ENCODE results near the gene KHNYN.
"Not testable (repeated sequence)": the region's sequence is repeated elsewhere in the genome, so short reads cannot be mapped to it uniquely, and the experiment has no call there.

Gene KHNYN

GRCh38 chr14:24385524-24385923 lies 44.2 kb upstream of the KHNYN start:
- no peak for DNase-seq
- no peak overlapping the region for H3K27ac ChIP-seq (ENCODE audit: low read depth, low read length)
- WGBS (ENCODE audit: extremely low coverage, insufficient coverage, insufficient read length) = no CpG with 5 or more reads among the region's 4 CpGs

GRCh38 chr14:24387009-24387345 lies 42.8 kb upstream of the KHNYN start:
- Histone ChIP-seq H3K4me1 (ENCODE audit: control insufficient read depth in 1 of 2, insufficient read depth in 2 of 2, low read length in 2 of 2) (peaks cover 5% of the 10 kb centered on the region in 2 experiments), H3K9me3 (ENCODE audit: insufficient read depth, low read depth, low read length) (no peaks in the 10 kb centered on the region), H3K4me3 (ENCODE audit: low read depth, low read length) (no peak overlapping the region), H3K9ac (ENCODE audit: low read length) (no peak overlapping the region), H2BK5ac (ENCODE audit: low read depth, low read length, poor library complexity) (no peak overlapping the region), H3K4me2 (ENCODE audit: low read length) (no peak overlapping the region), H2BK120ac (ENCODE audit: insufficient read depth, low read length, poor library complexity) (no peak overlapping the region), H2BK12ac (ENCODE audit: low read length) (no peak overlapping the region), H2AK5ac (ENCODE audit: low read length) (no peak overlapping the region), H4K12ac (ENCODE audit: low read depth, low read length) (no peak overlapping the region), H3K79me1 (ENCODE audit: low read length) (peaks cover 6% of the 10 kb centered on the region), H3K27ac (ENCODE audit: low read depth, low read length) (no peak overlapping the region), H4K91ac (ENCODE audit: low read depth, low read length) (no peak overlapping the region), H3K27me3 (ENCODE audit: insufficient read depth, low read length) (no peaks in the 10 kb centered on the region), H2AFZ (ENCODE audit: insufficient read depth, low read length, poor library complexity) (no peak overlapping the region), H4K8ac (ENCODE audit: low read depth, low read length) (no peak overlapping the region), H3K36me3 (ENCODE audit: control insufficient read depth in 1 of 2, insufficient read depth in 2 of 2, low read length in 2 of 2) (no peaks in the 10 kb centered on the region), H3K4ac (ENCODE audit: low read depth, low read length) (no peak overlapping the region), H3K79me2 (ENCODE audit: control insufficient read depth, insufficient read depth, low read length, poor library complexity) (no peaks in the 10 kb centered on the region), H3K14ac (ENCODE audit: low read length) (no peak overlapping the region), H3K18ac (ENCODE audit: low read length) (no peak overlapping the region), H3K23ac (ENCODE audit: low read length) (no peak overlapping the region)
- DNase-seq = no peak
- no CpG with 5 or more reads among the region's 2 CpGs for WGBS (ENCODE audit: extremely low coverage, insufficient coverage, insufficient read length)

More at GRCh38 chr14:24385524-24385923, 44.2 kb upstream of the KHNYN start:
- H3K79me2 ChIP-seq (ENCODE audit: control insufficient read depth, insufficient read depth, low read length, poor library complexity) = no peaks in the 10 kb centered on the region
- no peaks in the 10 kb centered on the region for H3K36me3 ChIP-seq (ENCODE audit: control insufficient read depth in 1 of 2, insufficient read depth in 2 of 2, low read length in 2 of 2)
- no peaks in the 10 kb centered on the region for H3K4me1 ChIP-seq (ENCODE audit: control insufficient read depth in 1 of 2, insufficient read depth in 2 of 2, low read length in 2 of 2)
- H3K9me3 ChIP-seq (ENCODE audit: insufficient read depth, low read depth, low read length) = no peaks in the 10 kb centered on the region
- H4K91ac ChIP-seq (ENCODE audit: low read depth, low read length) = no peak overlapping the region
- no peak overlapping the region for H3K14ac ChIP-seq (ENCODE audit: low read length)
- no peak overlapping the region for H2BK120ac ChIP-seq (ENCODE audit: insufficient read depth, low read length, poor library complexity)
- H3K23ac ChIP-seq (ENCODE audit: low read length) = no peak overlapping the region
- no peak overlapping the region for H3K18ac ChIP-seq (ENCODE audit: low read length)
- no peak overlapping the region for H4K8ac ChIP-seq (ENCODE audit: low read depth, low read length)
- no peaks in the 10 kb centered on the region for H3K79me1 ChIP-seq (ENCODE audit: low read length)
- H2AK5ac ChIP-seq (ENCODE audit: low read length) = no peak overlapping the region
- no peak overlapping the region for H3K4me2 ChIP-seq (ENCODE audit: low read length)
- no peak overlapping the region for H3K9ac ChIP-seq (ENCODE audit: low read length)
- no peak overlapping the region for H3K4ac ChIP-seq (ENCODE audit: low read depth, low read length)
- no peak overlapping the region for H2AFZ ChIP-seq (ENCODE audit: insufficient read depth, low read length, poor library complexity)
- H2BK5ac ChIP-seq (ENCODE audit: low read depth, low read length, poor library complexity) = no peak overlapping the region
- H2BK12ac ChIP-seq (ENCODE audit: low read length) = no peak overlapping the region
- no peaks in the 10 kb centered on the region for H3K27me3 ChIP-seq (ENCODE audit: insufficient read depth, low read length)
- H4K12ac ChIP-seq (ENCODE audit: low read depth, low read length) = no peak overlapping the region
- H3K4me3 ChIP-seq (ENCODE audit: low read depth, low read length) = no peak overlapping the region

- not testable (repeated sequence) for H3K79me2 ChIP-seq (ENCODE audit: control insufficient read depth, insufficient read depth, low read length, poor library complexity); H2BK5ac ChIP-seq (ENCODE audit: low read depth, low read length, poor library complexity); H3K4me1 ChIP-seq (ENCODE audit: control insufficient read depth in 1 of 2, insufficient read depth in 2 of 2, low read length in 2 of 2); H4K12ac ChIP-seq (ENCODE audit: low read depth, low read length); H3K9ac ChIP-seq (ENCODE audit: low read length); H4K91ac ChIP-seq (ENCODE audit: low read depth, low read length); H2BK12ac ChIP-seq (ENCODE audit: low read length); H3K23ac ChIP-seq (ENCODE audit: low read length); H3K4me2 ChIP-seq (ENCODE audit: low read length); H3K18ac ChIP-seq (ENCODE audit: low read length); H3K36me3 ChIP-seq (ENCODE audit: control insufficient read depth in 1 of 2, insufficient read depth in 2 of 2, low read length in 2 of 2); H3K27me3 ChIP-seq (ENCODE audit: insufficient read depth, low read length); DNase-seq; H3K79me1 ChIP-seq (ENCODE audit: low read length); H3K9me3 ChIP-seq (ENCODE audit: insufficient read depth, low read depth, low read length); H3K27ac ChIP-seq (ENCODE audit: low read depth, low read length); H3K14ac ChIP-seq (ENCODE audit: low read length); H2AK5ac ChIP-seq (ENCODE audit: low read length); H2AFZ ChIP-seq (ENCODE audit: insufficient read depth, low read length, poor library complexity); H4K8ac ChIP-seq (ENCODE audit: low read depth, low read length); H3K4ac ChIP-seq (ENCODE audit: low read depth, low read length); H2BK120ac ChIP-seq (ENCODE audit: insufficient read depth, low read length, poor library complexity); H3K4me3 ChIP-seq (ENCODE audit: low read depth, low read length)
- WGBS (ENCODE audit: extremely low coverage, insufficient coverage, insufficient read length) = no CpG with 5 or more reads among the region's 5 CpGs
Measured at GRCh38 chr14:24387579-24387978, 42.2 kb upstream of the KHNYN start.

- H2BK5ac ChIP-seq (ENCODE audit: low read depth, low read length, poor library complexity) = no peak overlapping the region
- peaks cover 6 to 13% of the 10 kb centered on the region in 2 experiments for H3K4me1 ChIP-seq (ENCODE audit: control insufficient read depth in 1 of 2, insufficient read depth in 2 of 2, low read length in 2 of 2)
- H3K14ac ChIP-seq (ENCODE audit: low read length) = no peak overlapping the region
- H3K9ac ChIP-seq (ENCODE audit: low read length) = no peak overlapping the region
- H3K79me1 ChIP-seq (ENCODE audit: low read length) = peaks cover 8% of the 10 kb centered on the region
- H4K12ac ChIP-seq (ENCODE audit: low read depth, low read length) = no peak overlapping the region
- no peak overlapping the region for H3K23ac ChIP-seq (ENCODE audit: low read length)
- no peak for DNase-seq
- H3K9me3 ChIP-seq (ENCODE audit: insufficient read depth, low read depth, low read length) = no peaks in the 10 kb centered on the region
- no peaks in the 10 kb centered on the region for H3K79me2 ChIP-seq (ENCODE audit: control insufficient read depth, insufficient read depth, low read length, poor library complexity)
- H2AFZ ChIP-seq (ENCODE audit: insufficient read depth, low read length, poor library complexity) = no peak overlapping the region
- no peak overlapping the region for H4K8ac ChIP-seq (ENCODE audit: low read depth, low read length)
- no peak overlapping the region for H3K4me2 ChIP-seq (ENCODE audit: low read length)
- H3K27ac ChIP-seq (ENCODE audit: low read depth, low read length) = no peak overlapping the region
- H3K27me3 ChIP-seq (ENCODE audit: insufficient read depth, low read length) = no peaks in the 10 kb centered on the region
- H2AK5ac ChIP-seq (ENCODE audit: low read length) = no peak overlapping the region
- H3K36me3 ChIP-seq (ENCODE audit: control insufficient read depth in 1 of 2, insufficient read depth in 2 of 2, low read length in 2 of 2) = no peaks in the 10 kb centered on the region
- no peak overlapping the region for H3K18ac ChIP-seq (ENCODE audit: low read length)
- no CpG with 5 or more reads among the region's 2 CpGs for WGBS (ENCODE audit: extremely low coverage, insufficient coverage, insufficient read length)
- no peak overlapping the region for H2BK120ac ChIP-seq (ENCODE audit: insufficient read depth, low read length, poor library complexity)
- H3K4ac ChIP-seq (ENCODE audit: low read depth, low read length) = no peak overlapping the region
- no peak overlapping the region for H3K4me3 ChIP-seq (ENCODE audit: low read depth, low read length)
- H4K91ac ChIP-seq (ENCODE audit: low read depth, low read length) = no peak overlapping the region
- no peak overlapping the region for H2BK12ac ChIP-seq (ENCODE audit: low read length)
Measured at GRCh38 chr14:24388474-24389179, 41.1 kb upstream of the KHNYN start.
